NCI-H2107 (cell line): Measurements from ENCODE around the gene MZT2A.
"Not testable (repeated sequence)": the region's sequence is repeated elsewhere in the genome, so short reads cannot be mapped to it uniquely, and the experiment has no call there.

Source experiments
- DNase-seq: peaks from one replicate; lab custom pipeline; 2025; lab: John Stamatoyannopoulos, UW

MZT2A gene

GRCh38 chr2:131520526-131520925, 28.3 kb upstream of the MZT2A start:
- DNase-seq, result no peak

GRCh38 chr2:131519871-131520470, 27.8 kb upstream of the MZT2A start:
- DNase-seq, result not testable (repeated sequence)

DNA sequence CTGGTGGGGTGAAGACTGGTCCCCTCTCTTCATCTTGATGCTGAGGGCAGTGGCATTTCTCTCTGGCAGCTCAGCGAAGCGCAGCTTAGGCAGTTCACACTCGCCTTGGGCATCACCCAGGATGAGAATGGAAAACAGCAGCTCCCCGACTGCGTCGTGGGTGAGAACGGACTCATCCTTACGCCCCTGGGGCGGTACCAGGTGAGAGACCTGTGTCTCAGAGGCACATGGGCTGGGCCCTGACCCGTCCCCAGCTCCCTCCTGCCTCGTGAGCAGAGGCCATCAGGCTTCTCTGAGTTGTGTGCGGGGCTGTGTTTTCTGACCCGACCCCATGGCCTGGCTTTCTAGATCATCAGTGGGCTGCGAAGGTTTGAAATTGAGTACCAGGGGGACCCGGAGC, 27.3 kb upstream of the MZT2A start:
- DNase-seq, result no peak

DNA sequence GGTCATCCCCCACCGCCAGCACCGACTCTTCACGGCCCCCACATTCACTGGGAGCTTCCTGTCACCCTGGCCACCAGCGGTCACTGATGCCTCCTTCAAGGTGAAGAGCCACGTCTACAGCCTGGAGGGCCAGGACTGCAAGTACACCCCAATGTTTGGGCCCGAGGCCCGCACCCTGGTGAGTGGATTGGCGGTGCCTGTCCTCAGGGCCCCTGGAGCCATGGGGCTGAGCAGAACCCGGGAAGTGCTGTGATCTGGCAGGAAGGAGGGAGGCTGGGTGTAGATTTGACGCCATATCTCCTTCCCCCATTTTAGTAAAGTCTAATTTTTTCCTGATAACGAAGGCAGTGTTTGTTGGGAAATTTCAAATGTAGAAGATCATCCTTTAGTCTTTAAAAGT, 26.3 kb upstream of the MZT2A start:
- DNase-seq, result not testable (repeated sequence)

- DNase-seq, result not testable (repeated sequence)
These were observed 25.7 kb upstream of the MZT2A start for GRCh38 chr2:131517856-131518255.

DNA sequence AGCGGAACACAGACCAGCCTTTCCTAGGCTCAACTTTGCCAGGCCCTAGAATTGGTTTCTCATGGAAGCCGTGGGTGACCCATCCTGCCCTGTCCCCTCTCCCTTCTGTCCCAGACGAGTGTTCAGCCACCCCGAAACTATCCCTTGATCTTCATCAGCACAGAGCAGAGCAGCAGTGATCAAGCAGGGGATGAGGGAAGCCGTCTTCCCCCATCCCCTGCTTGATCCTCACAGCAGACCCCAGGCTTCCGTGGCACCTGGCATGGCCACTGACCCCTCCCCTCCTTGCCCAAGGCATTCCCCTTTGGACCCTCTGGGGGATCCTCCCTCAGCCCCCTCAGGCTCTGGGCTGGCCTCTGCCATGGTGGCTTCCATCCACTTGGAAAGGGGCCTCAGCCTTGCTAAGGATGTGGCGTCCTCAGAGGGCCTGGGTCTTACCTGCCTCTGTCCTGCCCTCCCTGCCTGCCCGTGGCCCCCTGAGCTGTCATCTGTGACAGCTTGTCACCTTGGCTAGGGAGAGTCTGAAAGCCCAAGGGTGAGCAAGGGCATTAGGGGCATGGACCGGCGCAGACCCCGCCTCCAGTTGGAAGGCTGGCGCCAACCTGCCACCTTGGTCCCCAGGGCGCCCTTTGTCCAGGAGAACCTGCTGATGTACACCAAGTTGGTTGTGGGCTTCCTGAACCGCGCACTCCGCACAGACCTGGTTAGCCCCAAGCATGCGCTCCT, 25.1 kb upstream of the MZT2A start:
- no peak for DNase-seq

GRCh38 chr2:131516621-131517020, 24.4 kb upstream of the MZT2A start:
- DNase-seq, result not testable (repeated sequence)

- DNase-seq, result no peak
These were observed 23.8 kb upstream of the MZT2A start for GRCh38 chr2:131516011-131516410.

- DNase-seq, result not testable (repeated sequence)
These were observed 23.0 kb upstream of the MZT2A start for GRCh38 chr2:131515235-131515634.

DNA sequence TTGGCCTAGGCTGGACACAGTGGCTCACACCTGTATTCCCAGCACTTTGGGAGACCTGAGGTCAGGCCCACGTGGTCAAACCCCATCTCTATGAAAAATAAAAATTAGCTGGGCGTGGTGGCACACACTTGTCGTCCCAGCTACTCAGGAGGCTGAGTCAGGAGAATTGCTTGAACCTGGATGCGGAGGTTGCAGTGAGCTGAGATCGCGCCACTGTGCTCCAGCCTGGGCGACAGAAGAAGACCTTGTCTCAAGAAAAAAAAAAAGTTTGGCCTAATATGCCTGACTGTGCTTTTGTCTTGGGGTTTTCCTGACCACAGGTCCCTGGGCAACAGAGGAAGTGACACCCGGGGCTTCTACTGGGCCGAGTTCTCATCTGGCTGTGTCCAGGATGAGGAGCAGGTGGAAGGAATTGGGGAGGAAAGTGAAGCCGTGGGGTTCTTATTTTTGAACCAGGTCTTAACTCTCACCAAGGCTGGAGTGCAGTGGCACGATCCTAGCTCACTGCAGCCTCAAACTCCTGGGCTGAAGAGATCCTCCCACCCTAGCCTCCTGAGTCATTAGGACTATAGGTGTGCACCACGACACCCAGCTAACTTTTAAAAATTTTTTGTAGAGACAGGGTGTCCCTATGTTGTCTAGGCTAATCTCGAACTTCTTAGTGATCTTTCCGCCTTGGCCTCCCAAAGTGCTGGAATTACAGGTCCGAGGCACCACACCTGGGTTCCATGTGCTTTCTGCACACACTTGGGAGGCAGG, 22.4 kb upstream of the MZT2A start:
- not testable (repeated sequence) for DNase-seq

DNA sequence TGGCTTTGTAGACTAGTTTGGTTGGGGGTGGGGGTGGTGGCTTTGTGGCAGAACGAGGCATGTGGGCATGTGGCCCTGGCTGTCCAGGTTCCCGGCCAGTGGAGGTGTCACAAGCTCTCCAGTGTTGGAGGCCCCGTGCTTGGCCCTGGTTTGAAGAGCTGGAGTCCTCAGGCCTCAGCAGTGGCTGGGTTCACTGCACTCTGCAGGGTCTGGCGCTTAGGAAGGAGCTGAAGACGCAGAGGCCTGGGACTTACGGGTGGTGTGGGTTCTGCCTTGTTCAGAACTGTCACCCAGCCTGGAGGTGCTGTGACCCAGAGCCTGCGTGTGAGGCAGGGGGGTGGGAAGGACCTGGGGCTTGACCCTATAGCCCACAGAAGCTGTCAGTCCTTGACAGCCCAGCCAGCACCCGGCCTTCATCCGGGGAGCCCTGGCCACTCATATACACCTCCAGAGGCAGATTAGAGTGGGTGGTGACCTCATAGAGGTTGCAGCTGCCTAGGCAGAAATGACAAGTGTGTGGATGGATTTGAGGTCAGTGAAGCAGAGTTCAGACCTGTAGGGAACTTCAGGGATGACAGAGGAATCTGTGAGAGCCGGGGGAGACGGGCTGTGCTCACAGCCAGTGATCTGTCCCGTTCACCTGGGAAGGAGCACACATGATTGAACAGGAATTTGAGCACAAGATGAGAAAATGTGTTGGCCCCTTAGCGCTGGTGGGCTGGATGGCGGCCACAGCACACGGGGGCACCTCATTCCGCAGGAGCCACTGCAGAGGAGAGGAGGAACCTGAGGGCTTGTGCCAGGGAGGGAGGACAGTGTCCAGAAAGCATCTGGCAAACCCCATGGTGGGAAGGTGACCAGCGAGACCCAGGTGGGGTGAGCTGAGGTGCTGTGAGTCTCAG, 20.0 kb upstream of the MZT2A start:
- DNase-seq, result not testable (repeated sequence)

- DNase-seq, result not testable (repeated sequence)
These were observed 19.2 kb upstream of the MZT2A start for GRCh38 chr2:131511291-131511968.

GRCh38 chr2:131509615-131510014, 17.4 kb upstream of the MZT2A start:
- no peak for DNase-seq

GRCh38 chr2:131504082-131504750, 12.0 kb upstream of the MZT2A start:
- DNase-seq, result not testable (repeated sequence)

DNA sequence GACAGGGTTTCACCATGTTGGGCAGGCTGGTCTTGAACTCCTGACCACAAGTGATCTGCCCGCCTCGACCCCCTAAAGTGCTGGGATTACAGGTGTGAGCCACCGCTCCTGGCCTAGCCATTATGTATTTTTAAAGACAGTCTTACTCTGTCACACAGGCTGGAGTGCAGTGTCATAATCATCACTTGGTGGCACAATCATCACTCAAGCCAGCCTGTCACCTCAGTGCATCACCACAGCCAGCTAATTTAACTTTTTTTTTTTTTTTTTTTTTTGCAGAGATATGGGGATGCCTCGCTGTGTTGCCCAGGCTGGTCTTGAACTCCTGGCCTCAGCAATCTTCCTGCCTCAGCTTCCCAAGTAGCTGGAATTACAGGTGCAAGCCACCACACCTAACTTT, 11.4 kb upstream of the MZT2A start:
- not testable (repeated sequence) for DNase-seq

DNA sequence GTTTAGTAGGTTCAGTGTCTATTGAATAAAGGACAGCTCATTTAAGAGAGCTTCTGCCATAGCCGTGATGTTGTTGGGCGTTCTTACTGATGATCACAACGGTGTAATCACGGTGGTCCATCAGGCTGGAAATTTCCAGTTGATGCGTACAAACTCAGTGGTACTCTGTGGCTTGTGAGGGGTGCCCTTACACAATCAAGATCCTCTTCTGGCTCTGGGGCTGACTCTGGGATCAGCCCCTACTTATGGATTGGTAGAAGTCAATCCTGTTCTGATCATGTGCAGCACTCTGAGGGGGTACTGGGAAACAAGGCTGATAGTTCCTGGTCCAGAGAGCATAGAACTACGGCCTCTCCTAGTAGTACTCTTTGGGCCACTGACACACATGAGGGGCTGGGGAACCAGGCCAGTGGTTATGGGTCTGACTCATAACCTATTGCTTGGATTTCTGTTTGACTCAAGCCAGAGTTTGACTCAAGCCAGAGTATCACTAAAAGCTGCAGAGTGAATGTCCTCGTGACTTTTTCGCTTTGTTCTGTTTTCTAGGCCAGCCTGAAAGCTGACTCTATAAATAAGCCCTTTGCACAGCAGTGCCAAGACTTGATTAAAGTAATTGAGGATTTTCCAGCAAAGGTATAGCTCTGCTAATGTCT, 6.2 kb upstream of the MZT2A start:
- not testable (repeated sequence) for DNase-seq

- not testable (repeated sequence) for DNase-seq
These were observed 3.3 kb upstream of the MZT2A start for GRCh38 chr2:131495506-131495905.

GRCh38 chr2:131493199-131493968, 1.2 kb upstream of the MZT2A start:
- DNase-seq, result no peak

DNA sequence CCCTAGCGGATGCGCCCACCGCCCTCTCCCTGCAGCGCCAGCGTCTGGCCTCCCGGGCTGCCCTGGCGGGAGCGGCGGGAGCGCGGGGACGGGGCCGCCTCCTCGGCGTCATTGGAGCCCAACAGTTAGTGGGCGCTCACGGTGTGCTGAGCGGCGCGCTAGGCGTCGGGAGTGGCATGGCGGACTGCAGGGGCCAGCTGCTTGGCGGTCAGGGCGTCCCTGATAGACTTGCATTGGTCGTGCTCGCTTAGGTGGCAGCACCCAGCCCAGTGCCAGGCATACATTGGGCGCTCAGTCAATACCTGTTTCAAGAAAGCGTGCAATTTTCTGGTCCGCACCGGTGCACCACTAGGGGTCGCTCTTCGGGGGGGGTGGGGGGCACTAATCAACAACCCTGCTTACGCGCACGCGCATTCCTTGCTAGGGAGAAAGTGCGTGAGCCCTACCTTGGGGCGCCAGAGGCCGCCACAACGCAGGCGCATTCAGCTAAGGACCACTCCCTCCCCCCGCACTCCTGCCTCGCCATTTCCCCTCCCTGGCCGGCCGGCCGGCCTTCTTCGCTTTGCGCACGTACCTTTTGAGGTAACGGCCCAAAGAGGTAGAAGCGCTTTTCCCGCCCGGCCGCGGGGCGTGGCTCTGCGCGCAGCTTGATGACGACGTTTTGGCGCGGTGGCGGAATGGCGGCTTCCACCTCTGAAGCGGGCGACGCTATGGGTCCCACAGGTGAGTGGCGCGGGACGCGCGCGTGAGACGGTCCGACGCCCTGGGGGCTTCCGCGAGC, 411 bp upstream of the MZT2A start:
- peak; percentile 84 for DNase-seq
